IPS-18c (cell line): ENCODE results near the gene REV3L.
A peak's percentile ranks its signal among the peaks of the same experiment; 100 is the strongest.
"Not testable (repeated sequence)": the region's sequence is repeated elsewhere in the genome, so short reads cannot be mapped to it uniquely, and the experiment has no call there.

ENCODE experiments used
- H3K4me3 ChIP-seq: 2 replicates; pipeline ENCODE4 v1.7.0; 2013; ENCODE audit warnings: low read depth, mild to moderate bottlenecking, low read length, moderate library complexity; ENCODE audit not compliant: insufficient read depth
- H3K9me3 ChIP-seq: one replicate; pipeline ENCODE4 v1.6.1; 2013; ENCODE audit warnings: mild to moderate bottlenecking, low read length, moderate library complexity; ENCODE audit not compliant: control insufficient read depth, insufficient read depth

REV3L gene

DNA sequence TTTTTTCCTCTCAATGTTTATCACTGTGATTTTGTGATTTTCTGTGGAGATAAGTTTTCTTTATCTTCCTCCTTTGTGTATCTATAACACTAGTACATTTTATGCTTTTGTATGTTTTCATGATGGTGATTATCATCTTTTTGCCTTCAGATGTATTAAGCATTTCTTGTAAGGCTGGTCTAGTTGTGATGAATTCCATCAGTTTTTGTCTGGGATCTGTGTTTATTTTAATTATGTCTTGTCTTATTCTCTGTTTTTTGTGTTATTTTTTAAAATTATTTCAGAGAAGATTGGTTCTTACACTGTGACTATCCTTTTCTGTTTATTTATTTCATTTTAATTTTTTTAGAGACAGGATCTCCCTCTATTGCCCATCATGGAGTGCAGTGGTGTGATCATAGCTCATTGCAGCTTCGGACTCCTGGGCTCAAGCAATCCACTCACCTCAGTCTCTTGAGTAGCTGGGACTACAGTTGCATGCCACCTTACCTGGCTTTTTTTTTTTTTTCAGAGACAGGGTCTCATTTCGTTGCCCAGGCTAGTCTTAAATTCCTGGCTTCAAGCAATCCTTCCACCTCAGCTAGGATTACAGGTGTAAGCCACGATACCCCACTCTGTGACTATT lies 208.3 kb downstream of the REV3L start:
- Histone ChIP-seq H3K9me3 (no peaks in the 10 kb centered on the region), H3K4me3 (no peak overlapping the region)

DNA sequence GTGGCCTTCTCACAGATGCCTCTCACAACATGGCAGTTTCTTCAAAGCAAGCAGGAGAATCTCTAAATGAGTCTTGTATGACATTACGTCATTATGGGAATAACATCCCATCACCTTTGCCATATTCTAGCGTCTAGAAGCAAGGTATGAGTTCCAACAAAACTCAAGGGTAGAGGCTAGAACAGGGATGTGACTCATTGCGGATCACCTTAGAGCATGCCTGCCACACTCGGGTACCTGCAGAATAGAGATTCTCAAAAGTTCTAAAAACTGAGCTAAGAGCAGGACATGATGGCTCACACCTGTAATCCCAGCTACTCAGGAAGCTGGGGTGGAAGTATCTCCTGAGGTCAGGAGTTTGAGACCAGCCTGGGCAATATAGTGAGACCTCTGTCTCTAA lies 212.9 kb downstream of the REV3L start:
- Histone ChIP-seq H3K4me3 (no peak overlapping the region), H3K9me3 (no peaks in the 10 kb centered on the region)

- no peaks in the 10 kb centered on the region for H3K9me3 ChIP-seq
- no peak overlapping the region for H3K4me3 ChIP-seq
Observed at GRCh38 chr6:111269401-111269970, 213.5 kb downstream of the REV3L start.

- Histone ChIP-seq H3K4me3 (no peak overlapping the region), H3K9me3 (no peaks in the 10 kb centered on the region)
Observed at GRCh38 chr6:111267764-111268333, 215.2 kb downstream of the REV3L start.

GRCh38 chr6:111266276-111266675 lies 216.7 kb downstream of the REV3L start:
- no peak overlapping the region for H3K4me3 ChIP-seq
- no peaks in the 10 kb centered on the region for H3K9me3 ChIP-seq

GRCh38 chr6:111265842-111266241 lies 217.2 kb downstream of the REV3L start:
- Histone ChIP-seq H3K9me3 (no peaks in the 10 kb centered on the region), H3K4me3 (no peak overlapping the region)

- no peaks in the 10 kb centered on the region for H3K9me3 ChIP-seq
- no peak overlapping the region for H3K4me3 ChIP-seq
Observed at GRCh38 chr6:111263837-111264236, 219.2 kb downstream of the REV3L start.

DNA sequence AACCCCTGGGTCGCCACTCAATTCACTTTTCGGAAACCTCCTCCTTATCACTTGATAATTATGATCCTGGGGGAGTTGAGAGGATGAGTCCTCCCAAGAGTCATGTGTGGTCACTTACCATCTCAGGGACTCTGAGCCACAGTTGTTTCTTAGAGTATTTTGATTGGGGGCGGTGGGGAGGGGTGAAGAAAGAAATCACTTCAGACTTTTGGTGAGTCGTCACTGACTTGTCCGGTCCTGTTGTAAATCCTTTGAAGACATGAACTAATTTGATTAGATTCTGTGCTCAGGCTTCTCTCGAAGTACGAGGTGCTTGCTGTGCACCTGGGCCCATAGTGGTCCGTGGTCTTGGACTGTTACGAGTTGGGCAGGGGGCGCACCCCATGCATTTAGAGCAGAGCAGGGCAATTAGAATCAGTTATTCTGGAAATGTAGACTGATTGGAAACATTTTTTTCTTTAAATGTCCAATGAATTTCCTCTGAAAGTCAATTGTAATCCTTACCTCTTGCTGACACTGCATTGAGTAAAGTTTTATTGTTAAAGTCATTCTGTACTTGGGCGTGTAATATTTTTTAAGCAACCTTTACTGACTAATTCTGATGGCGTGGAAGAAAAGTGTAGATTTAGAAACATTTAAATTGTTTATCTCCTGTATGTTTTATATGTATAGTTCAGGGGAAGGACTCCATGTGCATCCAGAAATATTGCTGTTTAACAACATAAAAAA lies 222.3 kb downstream of the REV3L start:
- no peaks in the 10 kb centered on the region for H3K9me3 ChIP-seq
- H3K4me3 ChIP-seq = no peak overlapping the region; the same call in 1 of the 2 replicates

DNA sequence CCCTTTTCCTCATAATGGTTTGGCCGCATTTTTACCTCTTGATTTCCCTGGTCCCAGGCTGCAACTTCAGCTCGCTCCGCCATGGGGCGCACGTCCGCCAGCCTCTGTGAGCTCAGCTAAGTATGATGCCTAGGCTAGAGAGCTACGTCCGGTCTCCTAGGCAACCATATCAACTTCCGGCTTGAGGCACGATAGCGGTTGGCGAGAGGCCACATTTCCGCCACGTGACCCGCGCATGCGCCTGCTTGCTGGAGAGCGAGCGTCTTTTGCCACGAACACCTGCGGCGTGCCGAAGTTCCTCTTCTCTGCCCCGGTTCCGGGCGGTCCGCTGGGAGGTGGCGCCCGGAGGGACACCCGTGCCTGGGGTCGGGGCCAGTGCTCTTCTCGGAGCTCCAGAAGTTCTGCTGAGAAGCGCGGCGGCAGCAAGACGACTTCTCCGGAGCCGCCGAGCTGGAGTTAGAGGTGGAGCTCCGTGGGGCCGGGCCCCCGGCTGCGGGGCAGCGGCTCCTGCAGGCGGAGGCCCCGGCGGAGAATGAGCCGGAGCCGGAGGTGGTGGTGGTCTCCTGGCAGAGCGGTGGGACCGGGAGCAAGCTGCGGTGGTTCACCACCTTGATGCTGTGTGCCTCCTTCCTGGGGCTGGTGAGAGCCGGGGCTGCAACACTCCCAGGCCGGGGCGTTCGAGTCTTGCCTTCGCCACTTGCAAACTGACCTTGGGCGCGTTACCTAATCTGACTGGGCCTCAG lies 223.8 kb downstream of the REV3L start:
- peak overlapping the region; percentile 84 for H3K4me3 ChIP-seq
- H3K9me3 ChIP-seq = no peaks in the 10 kb centered on the region

GRCh38 chr6:111258615-111259088 lies 224.4 kb downstream of the REV3L start:
- no peak overlapping the region for H3K4me3 ChIP-seq
- H3K9me3 ChIP-seq = no peaks in the 10 kb centered on the region

GRCh38 chr6:111258010-111258409 lies 225.0 kb downstream of the REV3L start:
- Histone ChIP-seq H3K4me3 (no peak overlapping the region), H3K9me3 (no peaks in the 10 kb centered on the region)

DNA sequence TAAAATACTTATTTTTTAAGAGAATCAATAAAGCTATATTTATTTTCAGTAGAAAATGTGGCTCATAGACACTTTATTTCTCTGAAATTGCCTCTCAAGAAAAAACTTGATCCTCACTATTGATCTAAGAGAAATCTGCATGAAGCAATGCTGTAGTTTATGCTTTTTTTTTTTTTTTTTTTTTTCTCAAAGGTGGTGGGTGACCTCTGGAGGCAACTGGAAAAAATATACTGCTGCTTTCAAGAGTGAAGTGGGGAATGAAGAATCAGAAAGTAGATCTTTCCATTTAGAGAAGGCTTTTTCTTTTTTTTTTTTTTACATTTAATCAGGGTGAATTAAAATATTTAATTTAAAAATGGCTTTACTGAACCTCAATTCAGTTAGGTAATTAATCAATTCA lies 226.4 kb downstream of the REV3L start:
- Histone ChIP-seq H3K4me3 (no peak overlapping the region), H3K9me3 (no peaks in the 10 kb centered on the region)

- H3K9me3 ChIP-seq, H3K4me3 ChIP-seq: not testable (repeated sequence)
Observed at GRCh38 chr6:111255838-111256237, 227.2 kb downstream of the REV3L start.

GRCh38 chr6:111254779-111255166 lies 228.2 kb downstream of the REV3L start:
- no peaks in the 10 kb centered on the region for H3K9me3 ChIP-seq
- no peak overlapping the region for H3K4me3 ChIP-seq

- Histone ChIP-seq H3K9me3 (no peaks in the 10 kb centered on the region), H3K4me3 (no peak overlapping the region)
Observed at GRCh38 chr6:111254004-111254778, 228.8 kb downstream of the REV3L start.

DNA sequence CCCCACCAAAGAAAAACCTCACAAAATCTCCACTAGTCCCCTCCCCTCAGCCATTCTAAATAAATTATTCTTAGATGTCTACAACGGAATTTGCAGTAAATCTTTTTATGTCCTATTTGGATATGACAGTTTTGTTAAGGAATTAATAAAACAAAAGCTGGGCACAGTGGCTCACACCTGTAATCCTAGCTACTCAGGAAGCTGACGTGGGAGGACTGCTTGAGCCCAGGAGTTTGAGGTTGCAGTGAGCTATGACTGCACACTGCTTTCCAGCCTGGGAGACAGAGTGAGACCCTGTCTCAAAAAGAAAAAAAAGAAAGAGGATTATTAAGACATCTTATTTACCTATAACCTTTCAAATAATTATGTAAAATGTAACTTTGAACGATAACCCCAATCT lies 230.3 kb downstream of the REV3L start:
- Histone ChIP-seq H3K9me3 (no peaks in the 10 kb centered on the region), H3K4me3 (no peak overlapping the region)
